Fibroblast of lung (primary cell): ENCODE measurements around the gene NPS.

ENCODE experiments used
- EZH2 ChIP-seq: IDR thresholded peaks from 2 replicates; pipeline ENCODE4 v1.5.1; 2012; ENCODE audit warnings: low read length, control low read depth, mild to moderate bottlenecking; ENCODE audit errors: missing control alignments
- TF ChIP-seq, protein P1 (sequence below), 2 donors: IDR thresholded peaks in 1 of 2; conservative IDR thresholded peaks in 1 of 2; 1 replicate in 1 of 2; 2 replicates in 1 of 2; pipeline ENCODE4 v1.5.1; 2011 to 2012; ENCODE audit warnings: low read length in 2 of 2, control low read depth in 1 of 2, inconsistent platforms in 1 of 2, low read depth in 1 of 2, mild to moderate bottlenecking in 1 of 2

DNA sequence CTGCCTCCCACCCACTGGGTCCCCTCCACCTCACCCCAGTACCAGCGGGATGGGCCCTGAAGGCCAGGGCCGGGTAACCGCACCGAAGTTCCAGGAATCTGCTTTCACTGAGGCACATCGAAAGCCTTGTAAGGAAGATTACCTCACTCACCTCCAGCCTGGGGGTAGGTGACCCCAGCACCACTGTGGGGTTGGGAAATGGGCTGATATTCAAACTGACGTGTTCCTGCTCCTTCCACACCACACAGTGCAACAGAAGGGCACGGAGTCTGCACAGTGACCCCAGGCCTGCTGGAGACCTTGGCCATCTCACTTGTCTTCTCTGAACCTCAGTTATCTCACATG is 29.8 kb downstream of the NPS start:
- TF ChIP-seq, protein P1, sequence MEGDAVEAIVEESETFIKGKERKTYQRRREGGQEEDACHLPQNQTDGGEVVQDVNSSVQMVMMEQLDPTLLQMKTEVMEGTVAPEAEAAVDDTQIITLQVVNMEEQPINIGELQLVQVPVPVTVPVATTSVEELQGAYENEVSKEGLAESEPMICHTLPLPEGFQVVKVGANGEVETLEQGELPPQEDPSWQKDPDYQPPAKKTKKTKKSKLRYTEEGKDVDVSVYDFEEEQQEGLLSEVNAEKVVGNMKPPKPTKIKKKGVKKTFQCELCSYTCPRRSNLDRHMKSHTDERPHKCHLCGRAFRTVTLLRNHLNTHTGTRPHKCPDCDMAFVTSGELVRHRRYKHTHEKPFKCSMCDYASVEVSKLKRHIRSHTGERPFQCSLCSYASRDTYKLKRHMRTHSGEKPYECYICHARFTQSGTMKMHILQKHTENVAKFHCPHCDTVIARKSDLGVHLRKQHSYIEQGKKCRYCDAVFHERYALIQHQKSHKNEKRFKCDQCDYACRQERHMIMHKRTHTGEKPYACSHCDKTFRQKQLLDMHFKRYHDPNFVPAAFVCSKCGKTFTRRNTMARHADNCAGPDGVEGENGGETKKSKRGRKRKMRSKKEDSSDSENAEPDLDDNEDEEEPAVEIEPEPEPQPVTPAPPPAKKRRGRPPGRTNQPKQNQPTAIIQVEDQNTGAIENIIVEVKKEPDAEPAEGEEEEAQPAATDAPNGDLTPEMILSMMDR (conservative IDR thresholded peaks at IDR 0.05 in 1 of 2, IDR thresholded peaks at IDR 0.05 in 1 of 2; ENCODE audit: low read depth in 1 of 2, low read length in 2 of 2) = no peak
- TF ChIP-seq EZH2 = no peak
